ENCODE data around the gene NPY4R2.
"Not testable (repeated sequence)": the region's sequence is repeated elsewhere in the genome, so short reads cannot be mapped to it uniquely, and the experiment has no call there.

The NPY4R2 gene

DNA sequence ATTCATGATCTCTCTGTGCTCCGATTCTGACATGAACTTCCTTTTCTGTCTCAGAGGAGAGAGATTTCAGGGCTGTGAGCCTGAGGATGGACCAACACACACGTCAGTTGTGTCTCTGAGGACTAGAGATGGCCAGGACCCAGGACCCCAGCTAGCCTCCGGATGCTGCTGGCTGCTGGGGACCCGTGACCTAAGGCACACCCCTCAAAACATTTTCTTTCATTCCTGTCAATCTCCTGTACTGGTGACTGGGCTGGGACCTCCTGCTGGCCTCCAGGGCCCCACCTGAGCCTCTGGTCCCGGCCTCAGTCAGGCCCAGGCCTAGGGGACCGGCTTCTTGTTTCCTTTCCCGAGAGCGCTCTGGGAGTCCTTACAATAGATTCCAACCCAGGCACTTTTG is 38.7 kb downstream of the NPY4R2 start:
- not testable (repeated sequence) for H3K27me3 ChIP-seq, H3K9me3 ChIP-seq, H3K27ac ChIP-seq, H3K9ac ChIP-seq, H3K4me3 ChIP-seq, H3K4me2 ChIP-seq, H3K36me3 ChIP-seq, H4K20me1 ChIP-seq, H3K4me1 ChIP-seq

- not testable (repeated sequence) for H3K27ac ChIP-seq, H3K9me3 ChIP-seq, H4K20me1 ChIP-seq, H3K4me1 ChIP-seq, H3K4me2 ChIP-seq, H3K27me3 ChIP-seq, H3K9ac ChIP-seq, H3K4me3 ChIP-seq, H3K36me3 ChIP-seq
Observed at GRCh38 chr10:47959677-47960076, 41.2 kb downstream of the NPY4R2 start.

DNA sequence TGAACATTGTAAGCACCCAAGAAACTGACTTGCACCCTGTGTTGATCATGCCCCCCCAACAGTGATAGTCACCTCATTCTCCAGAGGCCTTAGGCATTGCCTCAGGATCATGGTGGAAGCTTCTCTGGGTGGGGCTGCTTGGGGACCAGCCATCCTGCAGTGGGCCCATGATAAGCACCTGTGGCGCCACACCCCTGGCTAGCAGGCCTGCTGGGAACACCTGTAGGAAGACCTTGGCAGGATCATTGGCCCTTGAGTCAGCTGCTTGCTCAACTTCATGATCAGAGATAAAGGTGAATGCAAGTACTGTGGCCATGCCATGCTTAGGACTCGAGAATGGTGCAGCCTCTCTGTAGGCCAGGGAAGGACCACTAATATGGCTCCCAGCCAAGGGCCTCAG is 42.2 kb downstream of the NPY4R2 start:
- not testable (repeated sequence) for H3K27ac ChIP-seq, H3K4me2 ChIP-seq, H3K4me3 ChIP-seq, H3K4me1 ChIP-seq, H3K9ac ChIP-seq, H4K20me1 ChIP-seq, H3K27me3 ChIP-seq, H3K9me3 ChIP-seq, H3K36me3 ChIP-seq

DNA sequence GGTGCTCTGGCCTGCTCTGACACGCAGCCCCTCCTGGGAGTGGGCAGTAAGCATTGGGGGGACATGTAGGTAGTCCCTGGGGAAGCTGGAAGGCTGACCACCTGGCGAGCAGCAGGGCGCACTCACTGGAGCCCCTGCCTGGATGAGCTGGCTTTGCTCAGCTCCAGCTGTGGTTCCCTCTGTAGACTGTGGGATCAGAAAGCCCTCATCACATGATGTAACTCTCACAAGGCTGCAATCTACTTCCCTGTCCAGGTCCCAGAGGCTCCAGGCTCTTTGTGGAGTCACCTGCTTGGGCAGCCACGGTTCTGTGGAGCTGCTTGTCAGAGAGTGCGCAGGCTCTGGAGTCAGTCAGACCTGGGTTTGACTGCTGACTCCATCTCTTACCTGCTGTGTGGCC is 44.3 kb downstream of the NPY4R2 start:
- not testable (repeated sequence) for H3K9ac ChIP-seq, H3K9me3 ChIP-seq, H3K36me3 ChIP-seq, H3K27ac ChIP-seq, H3K27me3 ChIP-seq, H4K20me1 ChIP-seq, H3K4me2 ChIP-seq, H3K4me1 ChIP-seq, H3K4me3 ChIP-seq

DNA sequence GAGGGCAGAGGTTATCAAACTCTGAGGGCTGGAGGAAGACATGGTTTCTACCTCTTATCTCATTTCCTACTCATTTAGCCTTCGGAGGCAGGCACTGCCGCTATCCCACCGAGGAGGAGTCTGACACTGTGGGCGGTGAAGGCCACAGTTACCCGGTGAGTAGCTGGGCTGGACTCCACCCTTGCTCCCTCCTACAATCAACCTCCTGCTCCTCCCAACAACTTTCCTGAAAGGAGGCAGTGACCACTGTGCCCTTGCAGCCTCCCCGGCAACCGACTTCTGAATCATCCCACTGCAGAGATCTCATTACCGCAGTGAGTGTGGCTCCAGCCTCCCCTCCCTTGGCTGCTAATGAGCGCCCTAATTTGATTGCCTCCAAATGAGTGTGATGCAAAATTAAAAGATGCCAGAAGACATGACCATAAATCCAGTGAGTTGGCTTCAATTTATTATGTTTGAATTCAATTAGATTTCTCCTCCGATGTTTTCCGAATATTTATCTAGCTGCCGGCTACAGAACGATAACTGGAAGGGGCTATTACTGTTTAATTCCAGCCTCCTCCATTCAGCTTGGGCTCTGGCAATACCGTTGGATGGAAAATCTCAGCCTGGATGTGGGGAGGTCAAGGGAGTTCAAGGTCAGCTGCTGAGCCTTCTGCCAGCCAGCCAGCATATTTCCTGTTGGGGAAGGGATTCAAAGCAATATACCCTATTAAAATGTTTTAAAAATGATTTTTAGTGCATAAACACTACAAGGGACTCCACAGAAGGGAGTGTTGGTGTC is 46.0 kb downstream of the NPY4R2 start:
- H4K20me1 ChIP-seq, H3K27me3 ChIP-seq, H3K4me2 ChIP-seq, H3K9me3 ChIP-seq, H3K4me1 ChIP-seq, H3K36me3 ChIP-seq, H3K27ac ChIP-seq, H3K9ac ChIP-seq, H3K4me3 ChIP-seq: not testable (repeated sequence)

DNA sequence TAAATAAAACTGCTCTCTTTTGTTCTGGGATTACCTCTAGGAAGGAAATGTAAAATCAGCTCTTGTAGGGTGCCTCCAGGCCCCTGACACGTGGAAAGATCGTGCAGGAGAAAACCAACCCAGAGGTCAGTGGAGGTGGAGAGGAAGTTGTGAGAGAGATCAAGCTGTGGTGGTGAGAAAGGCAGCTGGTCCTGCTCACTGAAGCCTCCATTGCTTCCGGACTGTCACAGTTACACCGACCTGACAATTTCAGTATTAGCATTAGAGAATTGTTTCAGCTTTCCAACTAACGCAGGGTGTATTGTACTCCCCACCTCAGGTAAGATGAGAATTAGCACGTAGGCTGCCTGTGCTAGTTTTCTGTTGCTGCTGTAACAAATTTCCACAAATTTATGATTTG is 50.5 kb downstream of the NPY4R2 start:
- H3K27me3 ChIP-seq, H3K4me2 ChIP-seq, H3K4me1 ChIP-seq, H3K36me3 ChIP-seq, H3K9ac ChIP-seq, H3K9me3 ChIP-seq, H3K4me3 ChIP-seq, H3K27ac ChIP-seq, H4K20me1 ChIP-seq: not testable (repeated sequence)

GRCh38 chr10:47970047-47970446 is 51.6 kb downstream of the NPY4R2 start:
- not testable (repeated sequence) for H3K9ac ChIP-seq, H3K36me3 ChIP-seq, H3K4me3 ChIP-seq, H3K4me2 ChIP-seq, H4K20me1 ChIP-seq, H3K27me3 ChIP-seq, H3K9me3 ChIP-seq, H3K27ac ChIP-seq, H3K4me1 ChIP-seq

GRCh38 chr10:47971598-47971997 is 53.1 kb downstream of the NPY4R2 start:
- not testable (repeated sequence) for H3K4me2 ChIP-seq, H3K9me3 ChIP-seq, H4K20me1 ChIP-seq, H3K4me1 ChIP-seq, H3K4me3 ChIP-seq, H3K9ac ChIP-seq, H3K27me3 ChIP-seq, H3K36me3 ChIP-seq, H3K27ac ChIP-seq

DNA sequence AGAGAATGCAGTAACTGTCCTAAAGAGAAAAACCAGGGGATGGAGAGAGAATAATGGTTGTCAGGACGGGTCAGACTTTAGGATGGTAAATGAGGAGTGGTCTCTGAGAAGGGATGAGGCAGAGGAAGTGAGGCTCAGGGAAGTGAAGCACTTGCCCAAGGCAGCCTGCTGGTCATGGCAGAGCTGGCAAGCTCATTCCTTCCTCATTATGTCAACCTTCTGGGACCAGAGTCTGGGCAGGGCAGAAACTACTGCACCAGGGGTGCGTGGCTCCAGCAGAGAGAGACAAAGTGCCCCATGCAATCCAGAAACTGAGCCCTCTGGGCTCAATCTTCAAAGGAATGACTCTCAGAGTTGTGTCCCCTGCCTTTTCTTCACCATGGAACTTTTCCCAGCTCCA is 53.6 kb downstream of the NPY4R2 start:
- H3K4me3 ChIP-seq, H3K27me3 ChIP-seq, H3K4me2 ChIP-seq, H3K27ac ChIP-seq, H3K9me3 ChIP-seq, H3K9ac ChIP-seq, H4K20me1 ChIP-seq, H3K4me1 ChIP-seq, H3K36me3 ChIP-seq: not testable (repeated sequence)
